ENCODE data around the gene SDF2.

GRCh38 chr17:28623696-28624095 is 38.0 kb downstream of the SDF2 start:
- TF ChIP-seq, protein P1, sequence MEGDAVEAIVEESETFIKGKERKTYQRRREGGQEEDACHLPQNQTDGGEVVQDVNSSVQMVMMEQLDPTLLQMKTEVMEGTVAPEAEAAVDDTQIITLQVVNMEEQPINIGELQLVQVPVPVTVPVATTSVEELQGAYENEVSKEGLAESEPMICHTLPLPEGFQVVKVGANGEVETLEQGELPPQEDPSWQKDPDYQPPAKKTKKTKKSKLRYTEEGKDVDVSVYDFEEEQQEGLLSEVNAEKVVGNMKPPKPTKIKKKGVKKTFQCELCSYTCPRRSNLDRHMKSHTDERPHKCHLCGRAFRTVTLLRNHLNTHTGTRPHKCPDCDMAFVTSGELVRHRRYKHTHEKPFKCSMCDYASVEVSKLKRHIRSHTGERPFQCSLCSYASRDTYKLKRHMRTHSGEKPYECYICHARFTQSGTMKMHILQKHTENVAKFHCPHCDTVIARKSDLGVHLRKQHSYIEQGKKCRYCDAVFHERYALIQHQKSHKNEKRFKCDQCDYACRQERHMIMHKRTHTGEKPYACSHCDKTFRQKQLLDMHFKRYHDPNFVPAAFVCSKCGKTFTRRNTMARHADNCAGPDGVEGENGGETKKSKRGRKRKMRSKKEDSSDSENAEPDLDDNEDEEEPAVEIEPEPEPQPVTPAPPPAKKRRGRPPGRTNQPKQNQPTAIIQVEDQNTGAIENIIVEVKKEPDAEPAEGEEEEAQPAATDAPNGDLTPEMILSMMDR (IDR thresholded peaks at IDR 0.05): no peak
- TF ChIP-seq POLR2A (IDR thresholded peaks at IDR 0.05): no peak
